ENCODE results near the gene DCC.

GRCh38 chr18:53567929-53568574 lies 1228.1 kb downstream of the DCC start:
- TF ChIP-seq EP300 (IDR thresholded peaks at IDR 0.05) = no peak
- peak in 4 of 5 experiments; percentile 34 to 47 (median 38) for TF ChIP-seq CTCF (IDR thresholded peaks at IDR 0.05)
- no peak for TF ChIP-seq POLR2A (IDR thresholded peaks at IDR 0.05)

All from tibial nerve (tissue), 4 donors.